HG02884 (cell line): Measurements from ENCODE around the gene IRS1.

Experiments used
- ATAC-seq: cut with Tn5 transposase; IDR thresholded peaks from one replicate; pipeline ENCODE4 v1.9.1; 2021; ENCODE audit warnings: mild to moderate bottlenecking, moderate library complexity; ENCODE audit not compliant: unreplicated experiment

IRS1 gene

DNA sequence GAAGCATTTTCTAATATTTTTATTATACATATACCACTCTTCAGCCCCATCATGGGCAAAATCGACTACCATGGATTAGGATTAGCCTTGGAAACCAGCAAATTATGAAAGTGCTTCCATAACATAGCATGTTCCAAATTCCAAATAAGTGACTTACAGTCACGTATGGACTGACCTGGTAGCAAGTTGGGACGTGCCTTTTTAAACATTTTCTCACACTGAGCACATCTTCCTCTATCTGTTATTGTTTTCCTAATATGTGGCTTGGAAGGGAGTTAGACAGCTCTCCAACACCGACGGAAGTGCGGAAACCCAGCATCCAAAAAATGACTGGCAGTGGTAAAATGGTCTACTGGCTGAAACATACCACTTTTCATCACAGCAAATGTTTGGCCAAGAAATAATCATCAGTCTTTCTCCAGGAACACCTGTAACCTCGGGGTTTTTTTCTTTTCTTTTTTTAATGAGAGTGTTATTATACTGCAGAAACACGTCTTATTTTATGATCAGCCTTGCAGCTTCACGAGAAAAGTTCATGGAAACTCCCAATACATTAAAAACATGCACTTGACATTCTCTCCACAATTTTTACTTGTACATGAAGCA is 107.0 kb downstream of the IRS1 start:
- ATAC-seq = no peak

DNA sequence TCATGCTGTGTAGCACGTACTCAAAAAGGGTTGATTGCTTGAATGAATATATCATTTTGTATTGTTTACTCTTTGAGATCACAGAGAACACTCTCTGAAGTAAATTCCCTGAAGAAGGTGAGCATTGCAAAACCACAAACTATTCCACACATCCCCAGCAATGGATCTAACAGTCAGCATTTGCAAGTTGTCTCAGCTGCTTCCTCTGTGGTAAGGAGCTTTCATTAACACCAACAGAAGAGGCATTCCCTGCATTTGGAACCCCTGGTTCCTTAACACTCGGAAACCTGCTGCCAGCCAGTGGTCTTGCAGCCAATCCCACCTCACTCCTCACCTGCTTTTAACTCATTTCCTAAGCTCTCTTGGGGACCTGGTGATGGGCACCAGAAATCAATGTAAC is 108.4 kb downstream of the IRS1 start:
- ATAC-seq = no peak

DNA sequence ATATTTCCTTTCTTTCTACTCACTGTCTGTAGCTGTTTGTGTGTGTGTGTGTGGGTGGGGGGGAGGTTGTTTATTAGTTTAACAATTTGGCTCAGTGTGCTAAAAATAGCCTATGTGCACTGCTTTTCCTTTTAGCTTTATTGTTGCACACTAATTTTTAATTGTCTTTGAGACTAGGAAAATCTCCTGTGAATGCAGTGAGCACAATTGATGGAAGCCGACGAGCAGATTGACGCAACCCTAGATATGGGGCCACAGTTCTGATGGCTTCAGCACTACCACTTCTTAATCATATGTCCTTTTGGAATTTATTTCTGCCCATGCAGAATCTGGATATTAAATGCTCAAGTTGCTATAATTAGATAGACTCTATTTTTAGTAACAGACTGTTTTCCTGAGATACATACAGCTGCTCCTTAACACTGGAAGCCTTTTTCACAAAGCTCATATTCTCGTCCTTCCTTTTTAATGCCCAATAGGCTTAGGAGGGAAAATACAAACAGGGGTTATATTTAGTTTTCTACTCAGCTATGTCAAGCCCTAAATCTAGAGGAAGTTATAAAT is 109.1 kb downstream of the IRS1 start:
- ATAC-seq = no peak

DNA sequence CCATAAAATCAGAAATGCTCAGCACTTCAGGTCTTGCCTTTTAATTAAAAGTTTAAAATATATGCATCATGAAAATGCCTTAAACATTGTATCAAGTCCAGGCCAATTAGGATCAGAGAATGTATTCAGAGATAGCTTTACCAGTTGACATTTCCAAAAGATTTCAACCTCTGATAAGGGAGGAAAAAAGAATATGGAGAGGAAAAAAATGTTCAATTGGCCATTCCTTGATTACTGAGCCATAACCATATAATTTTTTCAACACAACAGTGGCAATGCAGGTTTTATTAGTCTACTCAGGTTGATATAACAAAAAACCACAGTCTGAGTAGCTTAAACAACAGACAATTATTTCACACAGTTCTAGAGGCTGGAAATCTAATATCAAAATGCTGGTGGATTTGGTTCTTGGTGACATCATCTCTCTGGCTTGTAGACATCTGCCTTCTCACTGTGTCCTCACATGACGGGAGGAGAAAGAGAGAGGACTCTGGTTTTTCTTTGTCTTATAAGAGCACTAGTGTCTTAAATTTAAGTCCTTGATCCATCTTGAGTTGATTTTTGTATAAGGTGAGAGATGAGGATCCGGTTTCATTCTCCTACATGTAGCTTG is 111.9 kb downstream of the IRS1 start:
- no peak for ATAC-seq

DNA sequence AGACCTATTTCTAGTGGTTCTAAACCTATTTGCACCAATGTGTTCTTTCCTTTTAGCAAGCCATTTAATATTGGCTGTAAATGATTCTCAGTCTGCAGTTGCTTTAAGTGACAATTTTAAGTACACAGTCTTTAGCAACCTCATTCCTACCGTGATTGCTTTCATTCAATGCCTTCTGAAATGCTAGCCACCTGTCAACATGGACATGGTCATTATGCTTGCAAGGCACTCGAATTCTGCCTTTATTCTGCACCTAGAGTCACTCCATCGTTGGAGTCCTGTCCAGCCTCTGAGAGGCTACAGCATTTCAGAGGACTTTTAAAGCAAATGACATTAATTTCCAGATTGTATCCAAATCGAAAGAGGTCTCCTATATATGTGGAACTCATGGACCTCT is 115.1 kb downstream of the IRS1 start:
- no peak for ATAC-seq

DNA sequence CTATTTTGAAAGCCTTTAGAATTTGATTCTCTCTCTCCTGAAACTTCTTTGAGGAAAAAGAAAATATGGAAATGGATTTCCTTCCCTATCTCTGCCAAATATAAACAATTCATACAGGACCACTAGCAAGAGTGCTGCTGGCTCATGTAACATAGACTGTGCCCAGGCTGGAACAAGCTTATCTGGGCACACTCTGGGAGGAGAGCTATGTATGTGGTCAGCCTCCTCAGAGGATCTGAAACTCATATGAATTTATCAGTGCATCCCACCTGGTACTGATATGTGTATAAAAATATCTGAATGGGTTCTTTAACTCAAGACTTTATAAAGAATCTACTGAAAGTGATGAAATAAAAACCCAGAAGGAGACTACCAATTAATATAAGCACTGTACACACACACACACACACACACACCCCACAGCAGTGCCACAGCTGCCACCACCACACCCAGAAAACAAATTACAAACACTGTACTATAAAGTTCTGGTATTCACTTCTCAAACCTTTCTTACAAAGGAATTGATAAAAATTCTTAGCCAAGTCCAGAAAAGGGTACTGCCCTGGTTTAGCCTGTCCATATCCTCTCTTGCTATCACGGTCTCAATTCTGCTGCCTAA is 115.6 kb downstream of the IRS1 start:
- ATAC-seq = no peak

DNA sequence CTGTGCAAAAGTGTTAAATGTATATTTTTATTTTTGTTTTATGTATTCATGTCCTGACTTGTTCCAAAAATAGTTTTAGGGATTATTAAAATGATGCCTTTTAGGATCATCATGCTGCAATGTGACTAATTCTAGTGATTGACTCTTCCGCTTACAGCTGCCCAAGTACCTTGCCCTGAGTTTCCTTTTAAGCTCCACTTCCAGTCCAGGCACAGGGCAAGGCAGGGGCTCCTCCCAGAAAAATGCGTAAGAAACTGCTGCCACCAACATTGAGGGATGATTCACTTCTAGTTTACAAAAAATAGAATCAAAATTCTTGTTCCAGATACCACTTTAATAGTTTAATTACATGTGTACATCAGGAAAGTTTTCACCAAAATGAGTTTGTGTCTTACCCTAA is 116.4 kb downstream of the IRS1 start:
- ATAC-seq = no peak
